DND-41 (cell line): ENCODE data around the gene PGAP2.

Experiments
- EZH2 ChIP-seq: IDR thresholded peaks from 3 replicates; pipeline ENCODE4 v1.6.1; 2012; ENCODE audit warnings: borderline replicate concordance, low read depth, mild to moderate bottlenecking, moderate library complexity, low read length, inconsistent platforms; ENCODE audit not compliant: severe bottlenecking
- TF ChIP-seq, protein P1 (sequence below): IDR thresholded peaks from 2 replicates; pipeline ENCODE4 v1.5.1; 2012; ENCODE audit warnings: borderline replicate concordance, low read length, moderate library complexity, mild to moderate bottlenecking; ENCODE audit not compliant: poor library complexity, severe bottlenecking; ENCODE audit errors: extremely low read depth

GRCh38 chr11:3853545-3853842, 45.1 kb downstream of the PGAP2 start:
- TF ChIP-seq, protein P1, sequence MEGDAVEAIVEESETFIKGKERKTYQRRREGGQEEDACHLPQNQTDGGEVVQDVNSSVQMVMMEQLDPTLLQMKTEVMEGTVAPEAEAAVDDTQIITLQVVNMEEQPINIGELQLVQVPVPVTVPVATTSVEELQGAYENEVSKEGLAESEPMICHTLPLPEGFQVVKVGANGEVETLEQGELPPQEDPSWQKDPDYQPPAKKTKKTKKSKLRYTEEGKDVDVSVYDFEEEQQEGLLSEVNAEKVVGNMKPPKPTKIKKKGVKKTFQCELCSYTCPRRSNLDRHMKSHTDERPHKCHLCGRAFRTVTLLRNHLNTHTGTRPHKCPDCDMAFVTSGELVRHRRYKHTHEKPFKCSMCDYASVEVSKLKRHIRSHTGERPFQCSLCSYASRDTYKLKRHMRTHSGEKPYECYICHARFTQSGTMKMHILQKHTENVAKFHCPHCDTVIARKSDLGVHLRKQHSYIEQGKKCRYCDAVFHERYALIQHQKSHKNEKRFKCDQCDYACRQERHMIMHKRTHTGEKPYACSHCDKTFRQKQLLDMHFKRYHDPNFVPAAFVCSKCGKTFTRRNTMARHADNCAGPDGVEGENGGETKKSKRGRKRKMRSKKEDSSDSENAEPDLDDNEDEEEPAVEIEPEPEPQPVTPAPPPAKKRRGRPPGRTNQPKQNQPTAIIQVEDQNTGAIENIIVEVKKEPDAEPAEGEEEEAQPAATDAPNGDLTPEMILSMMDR = no peak
- no peak for TF ChIP-seq EZH2
